GM12878 (cell line): ENCODE data around the gene ITGA5. TPM values are rescaled to one million over a fixed set of nuclear protein-coding genes. Genes with fewer than 3 reads are reported as not detected.

Source experiments
- CEBPZ ChIP-seq: fragments of 150-350 bp; IDR thresholded peaks from 2 replicates; pipeline ENCODE4 v1.6.1; 2016; ENCODE audit warnings: low read depth, low read length
- ETV6 ChIP-seq, 2 experiments: fragments of 450-650 bp in 1 of 2; IDR thresholded peaks in 1 of 2; conservative IDR thresholded peaks in 1 of 2; 2 replicates each; pipeline ENCODE4 v1.6.1; 2014; ENCODE audit warnings: antibody characterized with exemption in 1 of 2, borderline replicate concordance in 1 of 2, low read depth in 1 of 2, mild to moderate bottlenecking in 1 of 2, moderate library complexity in 1 of 2
- MLLT1 ChIP-seq: fragments of 450-650 bp; IDR thresholded peaks from 2 replicates; pipeline ENCODE4 v1.6.1; 2016; ENCODE audit warnings: mild to moderate bottlenecking
- MTA3 ChIP-seq: IDR thresholded peaks from 2 replicates; pipeline ENCODE4 v1.6.1; 2012; ENCODE audit warnings: low read length, inconsistent platforms, borderline replicate concordance
- MXI1 ChIP-seq: fragments of 150-350 bp; IDR thresholded peaks from 2 replicates; pipeline ENCODE4 v1.6.1; 2011; ENCODE audit warnings: low read depth, mild to moderate bottlenecking, inconsistent platforms, low read length, improper control_type of control experiment
- NFYA ChIP-seq: IDR thresholded peaks from 2 replicates; pipeline ENCODE4 v1.6.1; 2011; ENCODE audit warnings: low read depth, mild to moderate bottlenecking, low read length, improper control_type of control experiment, borderline replicate concordance
- NR2F1 ChIP-seq: fragments of 450-650 bp; conservative IDR thresholded peaks from 2 replicates; pipeline ENCODE4 v1.6.1; 2017; ENCODE audit warnings: mild to moderate bottlenecking
- POLR2A ChIP-seq: IDR thresholded peaks from 2 replicates; pipeline ENCODE4 v1.6.1; 2011; ENCODE audit warnings: low read depth, mild to moderate bottlenecking, low read length
- POU2F2 ChIP-seq: IDR thresholded peaks from 3 replicates; pipeline ENCODE4 v1.6.1; 2011; ENCODE audit warnings: low read depth, mild to moderate bottlenecking, low read length, borderline replicate concordance
- RAD51 ChIP-seq: fragments of 450-650 bp; IDR thresholded peaks from 2 replicates; pipeline ENCODE4 v1.6.1; 2016; ENCODE audit warnings: moderate library complexity, mild to moderate bottlenecking, inconsistent platforms
- RELA ChIP-seq: fragments of 450-650 bp; IDR thresholded peaks from 2 replicates; pipeline ENCODE4 v1.8.0; 2014; ENCODE audit warnings: borderline replicate concordance; ENCODE audit not compliant: partially characterized antibody
- RUNX3 ChIP-seq: IDR thresholded peaks from 2 replicates; pipeline ENCODE4 v1.6.1; 2012; ENCODE audit warnings: low read length, inconsistent platforms
- TAF1 ChIP-seq: IDR thresholded peaks from 2 replicates; pipeline ENCODE4 v1.6.1; 2011; ENCODE audit warnings: mild to moderate bottlenecking, low read depth, low read length, borderline replicate concordance
- YY1 ChIP-seq: IDR thresholded peaks from 2 replicates; pipeline ENCODE4 v1.6.1; 2011; ENCODE audit warnings: low read depth, mild to moderate bottlenecking, low read length
- ZNF592 ChIP-seq: fragments of 450-650 bp; IDR thresholded peaks from 2 replicates; pipeline ENCODE4 v1.6.1; 2017; ENCODE audit warnings: mild to moderate bottlenecking, moderate library complexity
- ZNF622 ChIP-seq: fragments of 450-650 bp; IDR thresholded peaks from 2 replicates; pipeline ENCODE4 v1.6.1; 2017; ENCODE audit warnings: mild to moderate bottlenecking, inconsistent platforms
- polyA plus RNA-seq, 11 experiments: library from polyadenylated mRNA; depleted of rRNA in 4 of 11; unstranded in 6 of 11; stranded (reverse) in 5 of 11; fragments of >200 nt; fragmentation: Nextera tagmentation in 4 of 11; fragmentation: Illumina TruSeq in 1 of 11; extraction: Ambion mirVana in 4 of 11; extraction: Trizol in 1 of 11; gene quantifications; 1 replicate in 1 of 11; 2 replicates in 10 of 11; pipeline versions ENCODE4 v1.2.1 to v1.2.3, GENCODE V29; 2011 to 2016; ENCODE audit warnings: inconsistent platforms in 2 of 11, missing spikeins in 2 of 11, low read depth in 1 of 11
- total RNA-seq, 4 experiments: library from RNA; depleted of rRNA in 3 of 4; stranded (reverse); fragments of >200 nt in 3 of 4; fragmentation: Illumina TruSeq in 1 of 4; extraction: Trizol in 1 of 4; gene quantifications; 2 replicates each; pipeline versions ENCODE4 v1.2.1 to v1.2.3, GENCODE V29; 2013 to 2021
- TF ChIP-seq, protein P1 (sequence below): fragments of 450-650 bp; formaldehyde crosslinking; IDR thresholded peaks from 2 replicates; pipeline ENCODE4 v1.5.0; 2022; ENCODE audit warnings: mild to moderate bottlenecking, missing genetic modification characterization

The ITGA5 gene
- total and polyA plus RNA-seq, 10 of the 15 experiments (the other 5 are each of a cell fraction or from before 2014, with no cell fraction given): 0.15 to 22.5 (median 0.61) TPM

GRCh38 chr12:54368709-54369596 is 50.1 kb downstream of the ITGA5 start (continued):
- TF ChIP-seq ZNF592 (no peak), RELA (no peak), TAF1 (no peak), NFYA (no peak), YY1 (peak; percentile 65; the same call in 1 of the 2 replicates), ZNF622 (no peak), MTA3 (no peak), POLR2A (no peak), CEBPZ (no peak), NR2F1 (peak; percentile 46), ETV6 (conservative IDR thresholded peaks at IDR 0.05 in 1 of 2, IDR thresholded peaks at IDR 0.05 in 1 of 2; ENCODE audit: borderline replicate concordance in 1 of 2, low read depth in 1 of 2) (no peak), RAD51 (no peak), RUNX3 (peak; percentile 77), MXI1 (no peak), MLLT1 (0 out of 2 replicates have a peak, but pooled peaks have one; percentile 15), POU2F2 (0 out of 3 replicates have a peak, but pooled peaks have one; percentile 40)
- TF ChIP-seq, protein P1, sequence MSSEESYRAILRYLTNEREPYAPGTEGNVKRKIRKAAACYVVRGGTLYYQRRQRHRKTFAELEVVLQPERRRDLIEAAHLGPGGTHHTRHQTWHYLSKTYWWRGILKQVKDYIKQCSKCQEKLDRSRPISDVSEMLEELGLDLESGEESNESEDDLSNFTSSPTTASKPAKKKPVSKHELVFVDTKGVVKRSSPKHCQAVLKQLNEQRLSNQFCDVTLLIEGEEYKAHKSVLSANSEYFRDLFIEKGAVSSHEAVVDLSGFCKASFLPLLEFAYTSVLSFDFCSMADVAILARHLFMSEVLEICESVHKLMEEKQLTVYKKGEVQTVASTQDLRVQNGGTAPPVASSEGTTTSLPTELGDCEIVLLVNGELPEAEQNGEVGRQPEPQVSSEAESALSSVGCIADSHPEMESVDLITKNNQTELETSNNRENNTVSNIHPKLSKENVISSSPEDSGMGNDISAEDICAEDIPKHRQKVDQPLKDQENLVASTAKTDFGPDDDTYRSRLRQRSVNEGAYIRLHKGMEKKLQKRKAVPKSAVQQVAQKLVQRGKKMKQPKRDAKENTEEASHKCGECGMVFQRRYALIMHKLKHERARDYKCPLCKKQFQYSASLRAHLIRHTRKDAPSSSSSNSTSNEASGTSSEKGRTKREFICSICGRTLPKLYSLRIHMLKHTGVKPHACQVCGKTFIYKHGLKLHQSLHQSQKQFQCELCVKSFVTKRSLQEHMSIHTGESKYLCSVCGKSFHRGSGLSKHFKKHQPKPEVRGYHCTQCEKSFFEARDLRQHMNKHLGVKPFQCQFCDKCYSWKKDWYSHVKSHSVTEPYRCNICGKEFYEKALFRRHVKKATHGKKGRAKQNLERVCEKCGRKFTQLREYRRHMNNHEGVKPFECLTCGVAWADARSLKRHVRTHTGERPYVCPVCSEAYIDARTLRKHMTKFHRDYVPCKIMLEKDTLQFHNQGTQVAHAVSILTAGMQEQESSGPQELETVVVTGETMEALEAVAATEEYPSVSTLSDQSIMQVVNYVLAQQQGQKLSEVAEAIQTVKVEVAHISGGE (CRISPR knock-in tag): no peak
